ENCODE results near the gene OR51E1. TPM values are rescaled to one million over a fixed set of nuclear protein-coding genes. Genes with fewer than 3 reads are reported as not detected.

The OR51E1 gene
- total RNA-seq, 2 experiments from 2014 or later, result 0.09 TPM; not detected in 1

GRCh38 chr11:4699697-4700435 lies 56.1 kb downstream of the OR51E1 start:
- ChIA-PET POLR2A (no interaction called here), CTCF (ENCODE audit: unreplicated experiment) (no interaction called here)
- no peak for DNase-seq (ENCODE audit: low spot score)
- TF ChIP-seq CTCF (conservative IDR thresholded peaks at IDR 0.05; ENCODE audit: low read length) (no peak), EZH2phosphoT487 (IDR thresholded peaks at IDR 0.05; ENCODE audit: borderline replicate concordance, low read depth, low read length) (no peak)
- H3K9me3 ChIP-seq (ENCODE audit: low read length), result no peaks in the 10 kb centered on the region
- H3K79me2 ChIP-seq (ENCODE audit: insufficient read depth, low read depth, low read length), result no peaks in the 10 kb centered on the region
- no peak overlapping the region for H3K4me3 ChIP-seq (ENCODE audit: low read depth, low read length, poor library complexity, severe bottlenecking)
- no peak overlapping the region for H3K4me2 ChIP-seq (ENCODE audit: low read length)
- H4K20me1 ChIP-seq (ENCODE audit: insufficient read depth, low read length), result no peaks in the 10 kb centered on the region
- no peaks in the 10 kb centered on the region for H3K36me3 ChIP-seq (ENCODE audit: insufficient read depth, low read length)
- H3K4me1 ChIP-seq (ENCODE audit: insufficient read depth, low read length, poor library complexity, severe bottlenecking), result no peaks in the 10 kb centered on the region
- no TSS peak for BruUV-seq (replicated peaks)
- H3K27ac ChIP-seq (ENCODE audit: low read depth, low read length, poor library complexity, severe bottlenecking), result no peak overlapping the region
- intact Hi-C loops (cut with micrococcal nuclease; ENCODE audit: unreplicated experiment), result no loop called here
- no peak overlapping the region for H2AFZ ChIP-seq (ENCODE audit: low read length)
- H3K9me2 ChIP-seq (ENCODE audit: insufficient read depth, low read length), result no peaks in the 10 kb centered on the region

- TF ChIP-seq EZH2phosphoT487 (IDR thresholded peaks at IDR 0.05; ENCODE audit: borderline replicate concordance, low read depth, low read length) (no peak), CTCF (conservative IDR thresholded peaks at IDR 0.05; ENCODE audit: low read length) (no peak)
- Histone ChIP-seq H3K4me2 (ENCODE audit: low read length) (no peak overlapping the region), H3K36me3 (ENCODE audit: insufficient read depth, low read length) (no peaks in the 10 kb centered on the region), H4K20me1 (ENCODE audit: insufficient read depth, low read length) (no peaks in the 10 kb centered on the region), H3K9me3 (ENCODE audit: low read length) (no peaks in the 10 kb centered on the region), H3K4me1 (ENCODE audit: insufficient read depth, low read length, poor library complexity, severe bottlenecking) (no peaks in the 10 kb centered on the region), H3K79me2 (ENCODE audit: insufficient read depth, low read depth, low read length) (no peaks in the 10 kb centered on the region), H2AFZ (ENCODE audit: low read length) (no peak overlapping the region), H3K27ac (ENCODE audit: low read depth, low read length, poor library complexity, severe bottlenecking) (no peak overlapping the region), H3K9me2 (ENCODE audit: insufficient read depth, low read length) (no peaks in the 10 kb centered on the region), H3K4me3 (ENCODE audit: low read depth, low read length, poor library complexity, severe bottlenecking) (no peak overlapping the region)
- BruUV-seq (replicated peaks), result no TSS peak
- DNase-seq (ENCODE audit: low spot score), result no peak
- POLR2A ChIA-PET, result no interaction called here
- CTCF ChIA-PET (ENCODE audit: unreplicated experiment), result no interaction called here
- intact Hi-C loops (cut with micrococcal nuclease; ENCODE audit: unreplicated experiment), result no loop called here
Measured at GRCh38 chr11:4700436-4700820, 56.6 kb downstream of the OR51E1 start.

- H3K4me3 ChIP-seq (ENCODE audit: low read depth, low read length, poor library complexity, severe bottlenecking), result no peak within 1 kb of the TSS
- H2AFZ ChIP-seq (ENCODE audit: low read length), result no peak within 1 kb of the TSS
- no TSS peak for BruUV-seq (replicated peaks)
- intact Hi-C loops (cut with micrococcal nuclease; ENCODE audit: unreplicated experiment), result no loop called here
- TF ChIP-seq CTCF (conservative IDR thresholded peaks at IDR 0.05; ENCODE audit: low read length), result no peak
- no peak for TF ChIP-seq EZH2phosphoT487 (IDR thresholded peaks at IDR 0.05; ENCODE audit: borderline replicate concordance, low read depth, low read length)
- no peaks in the 10 kb centered on the region for H3K79me2 ChIP-seq (ENCODE audit: insufficient read depth, low read depth, low read length)
- no peak for DNase-seq (ENCODE audit: low spot score)
- CTCF ChIA-PET (ENCODE audit: unreplicated experiment), result no interaction called here
- POLR2A ChIA-PET, result interaction anchor here (2.0 kb wide), 1 partner anchor 8 kb away, joined by 6 read pairs; no protein-coding TSS in a partner anchor
- no peaks in the 10 kb centered on the region for H3K4me1 ChIP-seq (ENCODE audit: insufficient read depth, low read length, poor library complexity, severe bottlenecking)
- H3K27ac ChIP-seq (ENCODE audit: low read depth, low read length, poor library complexity, severe bottlenecking), result no peak within 1 kb of the TSS
- no peaks in the 10 kb centered on the region for H3K9me2 ChIP-seq (ENCODE audit: insufficient read depth, low read length)
- H4K20me1 ChIP-seq (ENCODE audit: insufficient read depth, low read length), result no peaks in the 10 kb centered on the region
- H3K9me3 ChIP-seq (ENCODE audit: low read length), result no peaks in the 10 kb centered on the region
- no peak within 1 kb of the TSS for H3K4me2 ChIP-seq (ENCODE audit: low read length)
- H3K36me3 ChIP-seq (ENCODE audit: insufficient read depth, low read length), result no peaks in the 10 kb centered on the region
Measured at GRCh38 chr11:4704054-4704789, 60.4 kb downstream of the OR51E1 start, which contains the start of gene MMP26. MMP26 (plus strand) TSS chr11:4704784.

Data from OCI-LY7 (cell line).